SK-N-MC (cell line): ENCODE measurements around the gene CGN.

ENCODE experiments used
- DNase-seq: peaks from one replicate; pipeline ENCODE4 v3.0.0-alpha.2; 2011; ENCODE audit warnings: low read depth, low spot score
- H3K27ac ChIP-seq: fragments of 200-600 bp; sonication (generic); 2 replicates; pipeline ENCODE4 v1.5.1; 2016; ENCODE audit warnings: mixed run types
- H3K36me3 ChIP-seq: fragments of 200-600 bp; sonication (generic); 2 replicates; pipeline ENCODE4 v1.6.1; 2017; ENCODE audit warnings: antibody characterized with exemption, low read length, mixed read lengths; ENCODE audit not compliant: insufficient read depth
- H3K4me3 ChIP-seq: fragments of 200-600 bp; sonication (generic); 2 replicates; pipeline ENCODE4 v1.5.1; 2016
- H3K9ac ChIP-seq: fragments of 200-600 bp; sonication (generic); 2 replicates; pipeline ENCODE4 v1.8.0; 2017; ENCODE audit warnings: mixed run types, mixed read lengths; ENCODE audit not compliant: insufficient read length
- H3K9me3 ChIP-seq: fragments of 200-600 bp; sonication (generic); 2 replicates; pipeline ENCODE4 v1.6.1; 2017; ENCODE audit warnings: low read depth, mild to moderate bottlenecking, antibody characterized with exemption, low read length, moderate library complexity, mixed read lengths
- EZH2 ChIP-seq: fragments of 200-600 bp; sonication (generic); IDR thresholded peaks from one replicate; pipeline ENCODE4 v1.6.1; 2017; ENCODE audit warnings: antibody characterized with exemption
- FOXP2 ChIP-seq: optimal IDR thresholded peaks from 2 replicates; pipeline ENCODE3; 2011; ENCODE audit warnings: mild to moderate bottlenecking, moderate library complexity; ENCODE audit not compliant: insufficient read depth; ENCODE audit errors: extremely low read length, control extremely low read depth
- POLR2AphosphoS5 ChIP-seq: IDR thresholded peaks from 2 replicates; pipeline ENCODE4 v1.6.1; 2012; ENCODE audit warnings: mild to moderate bottlenecking, low read depth, low read length, borderline replicate concordance

The CGN gene

GRCh38 chr1:151478140-151478812 lies 32.9 kb upstream of the CGN start:
- TF ChIP-seq FOXP2 (no peak), EZH2 (no peak), POLR2AphosphoS5 (no peak)
- no peak overlapping the region for H3K27ac ChIP-seq
- no peak for DNase-seq

GRCh38 chr1:151478923-151479322 lies 32.3 kb upstream of the CGN start:
- Histone ChIP-seq H3K9ac (no peak overlapping the region), H3K27ac (no peak overlapping the region), H3K9me3 (no peaks in the 10 kb centered on the region), H3K4me3 (no peak overlapping the region), H3K36me3 (no peaks in the 10 kb centered on the region)
- no peak for DNase-seq
- TF ChIP-seq EZH2 (no peak), FOXP2 (no peak), POLR2AphosphoS5 (no peak)

More at GRCh38 chr1:151478140-151478812, 32.9 kb upstream of the CGN start:
- H3K9ac ChIP-seq: no peak overlapping the region
- H3K36me3 ChIP-seq: no peaks in the 10 kb centered on the region
- H3K9me3 ChIP-seq: no peaks in the 10 kb centered on the region
- no peak overlapping the region for H3K4me3 ChIP-seq

- H3K9ac ChIP-seq: no peak overlapping the region
- TF ChIP-seq POLR2AphosphoS5: no peak
- TF ChIP-seq FOXP2: no peak
- no peak for TF ChIP-seq EZH2
- no peaks in the 10 kb centered on the region for H3K36me3 ChIP-seq
- H3K9me3 ChIP-seq: no peaks in the 10 kb centered on the region
- no peak overlapping the region for H3K4me3 ChIP-seq
- H3K27ac ChIP-seq: no peak overlapping the region
- DNase-seq: no peak
Measured at GRCh38 chr1:151479462-151479861, 31.7 kb upstream of the CGN start.

- TF ChIP-seq EZH2: no peak
- TF ChIP-seq FOXP2: no peak
- no peak for TF ChIP-seq POLR2AphosphoS5
- Histone ChIP-seq H3K4me3 (no peak overlapping the region), H3K9me3 (no peaks in the 10 kb centered on the region), H3K27ac (no peak overlapping the region), H3K9ac (no peak overlapping the region), H3K36me3 (no peaks in the 10 kb centered on the region)
- DNase-seq: no peak
Measured at GRCh38 chr1:151482017-151482416, 29.2 kb upstream of the CGN start.

GRCh38 chr1:151485685-151486255 lies 25.4 kb upstream of the CGN start:
- no peak overlapping the region for H3K4me3 ChIP-seq
- no peak for TF ChIP-seq EZH2
- no peak for TF ChIP-seq POLR2AphosphoS5
- TF ChIP-seq FOXP2: no peak

GRCh38 chr1:151486557-151486956 lies 24.6 kb upstream of the CGN start:
- H3K9me3 ChIP-seq: no peaks in the 10 kb centered on the region
- no peak overlapping the region for H3K4me3 ChIP-seq
- no peak for DNase-seq
- no peak overlapping the region for H3K9ac ChIP-seq
- H3K27ac ChIP-seq: no peak overlapping the region
- TF ChIP-seq EZH2 (no peak), POLR2AphosphoS5 (no peak), FOXP2 (no peak)
- H3K36me3 ChIP-seq: no peaks in the 10 kb centered on the region

More at GRCh38 chr1:151485685-151486255, 25.4 kb upstream of the CGN start:
- Histone ChIP-seq H3K9ac (no peak overlapping the region), H3K27ac (no peak overlapping the region), H3K9me3 (no peaks in the 10 kb centered on the region), H3K36me3 (no peaks in the 10 kb centered on the region)
- no peak for DNase-seq

- H3K36me3 ChIP-seq: no peaks in the 10 kb centered on the region
- H3K27ac ChIP-seq: no peak overlapping the region
- H3K4me3 ChIP-seq: no peak overlapping the region
- no peak for TF ChIP-seq POLR2AphosphoS5
- no peak for TF ChIP-seq EZH2
- no peak for TF ChIP-seq FOXP2
- DNase-seq: no peak
- no peaks in the 10 kb centered on the region for H3K9me3 ChIP-seq
- no peak overlapping the region for H3K9ac ChIP-seq
Measured at GRCh38 chr1:151491641-151492040, 19.5 kb upstream of the CGN start.

GRCh38 chr1:151492120-151492519 lies 19.1 kb upstream of the CGN start:
- DNase-seq: no peak
- TF ChIP-seq EZH2 (no peak), POLR2AphosphoS5 (no peak), FOXP2 (no peak)
- Histone ChIP-seq H3K4me3 (no peak overlapping the region), H3K27ac (no peak overlapping the region), H3K9me3 (no peaks in the 10 kb centered on the region), H3K9ac (no peak overlapping the region), H3K36me3 (no peaks in the 10 kb centered on the region)
